HEK293 (cell line): ENCODE results near the gene LIME1.
A peak's percentile ranks its signal among the peaks of the same experiment; 100 is the strongest.
"Not testable (repeated sequence)": the region's sequence is repeated elsewhere in the genome, so short reads cannot be mapped to it uniquely, and the experiment has no call there.

Source experiments
- CTCF ChIA-PET: fragments of 350-600 bp; formaldehyde crosslinking; extraction: SDS; loops from one replicate; lab custom pipeline; 2021; ENCODE audit warnings: antibody characterized with exemption; lab: Yijun Ruan, JAX
- POLR2A ChIA-PET: fragments of 300-600 bp; formaldehyde crosslinking; extraction: SDS; loops from one replicate; lab custom pipeline; 2020; ENCODE audit warnings: antibody characterized with exemption, inconsistent platforms; lab: Yijun Ruan, JAX
- H3K27ac ChIP-seq: fragments of 200-500 bp; sonication (Bioruptor generic); 2 replicates; pipeline ENCODE4 v1.5.1; 2014; ENCODE audit warnings: low read depth, low read length, control low read depth, inconsistent platforms; ENCODE audit errors: extremely low read depth
- H3K36me3 ChIP-seq, 2 experiments: fragments of 200-500 bp in 1 of 2; sonication (Bioruptor generic) in 1 of 2; 1 replicate in 1 of 2; 2 replicates in 1 of 2; pipeline ENCODE4 v1.5.1; 2014 to 2017; ENCODE audit warnings: inconsistent platforms in 2 of 2, low read length in 2 of 2; ENCODE audit not compliant: control insufficient read depth in 2 of 2, insufficient read depth in 1 of 2
- H3K4me1 ChIP-seq: fragments of 200-500 bp; sonication (Bioruptor generic); 2 replicates; pipeline ENCODE4 v1.5.1; 2014; ENCODE audit warnings: mild to moderate bottlenecking, low read length, inconsistent platforms; ENCODE audit not compliant: control insufficient read depth, insufficient read depth
- H3K4me3 ChIP-seq: 2 replicates; pipeline ENCODE4 v1.5.1; 2011; ENCODE audit warnings: low read depth, mild to moderate bottlenecking, control low read depth, low read length, moderate library complexity
- H3K9me3 ChIP-seq: fragments of 200-500 bp; sonication (Bioruptor generic); 2 replicates; pipeline ENCODE4 v1.5.1; 2014; ENCODE audit warnings: low read depth, low read length, inconsistent platforms; ENCODE audit not compliant: control insufficient read depth, insufficient read depth
- CTCF ChIP-seq: fragments of 450-650 bp; formaldehyde crosslinking; IDR thresholded peaks from 2 replicates; pipeline ENCODE4 v1.5.1; 2016; ENCODE audit warnings: missing biosample characterization, missing genetic modification characterization
- KLF8 ChIP-seq: fragments of 450-650 bp; formaldehyde crosslinking; IDR thresholded peaks from 2 replicates; pipeline ENCODE4 v1.5.1; 2016; ENCODE audit warnings: missing biosample characterization, missing genetic modification characterization
- PATZ1 ChIP-seq: fragments of 450-650 bp; formaldehyde crosslinking; IDR thresholded peaks from 2 replicates; pipeline ENCODE4 v1.5.1; 2016; ENCODE audit warnings: missing biosample characterization, missing genetic modification characterization
- SP7 ChIP-seq: fragments of 450-650 bp; formaldehyde crosslinking; IDR thresholded peaks from 2 replicates; pipeline ENCODE4 v1.5.1; 2016; ENCODE audit warnings: missing biosample characterization, missing genetic modification characterization
- ZBTB6 ChIP-seq: fragments of 450-650 bp; formaldehyde crosslinking; IDR thresholded peaks from 2 replicates; pipeline ENCODE4 v1.5.1; 2017; ENCODE audit warnings: missing biosample characterization, missing genetic modification characterization
- ZFP41 ChIP-seq: fragments of 450-650 bp; formaldehyde crosslinking; IDR thresholded peaks from 2 replicates; pipeline ENCODE4 v1.5.1; 2016; ENCODE audit warnings: missing biosample characterization, missing genetic modification characterization, borderline replicate concordance
- ZNF16 ChIP-seq: fragments of 450-650 bp; formaldehyde crosslinking; IDR thresholded peaks from 2 replicates; pipeline ENCODE4 v1.5.1; 2016; ENCODE audit warnings: low read depth, missing biosample characterization, missing genetic modification characterization
- ZNF239 ChIP-seq: fragments of 450-650 bp; formaldehyde crosslinking; IDR thresholded peaks from 2 replicates; pipeline ENCODE4 v1.5.1; 2016; ENCODE audit warnings: missing biosample characterization, missing genetic modification characterization
- ZNF274 ChIP-seq, 2 experiments: fragments of 200-500 bp in 1 of 2; fragments of 450-650 bp in 1 of 2; sonication (Bioruptor generic) in 1 of 2; formaldehyde crosslinking in 1 of 2; IDR thresholded peaks; 2 replicates each; pipeline versions ENCODE4 v1.5.1 to v1.6.1; 2014 to 2016; ENCODE audit warnings: borderline replicate concordance in 1 of 2, inconsistent platforms in 1 of 2, low read length in 1 of 2, missing biosample characterization in 1 of 2, missing genetic modification characterization in 1 of 2
- ZNF335 ChIP-seq: fragments of 450-650 bp; formaldehyde crosslinking; conservative IDR thresholded peaks from 2 replicates; pipeline ENCODE4 v1.5.1; 2016; ENCODE audit warnings: missing biosample characterization, missing genetic modification characterization
- ZNF341 ChIP-seq: fragments of 450-650 bp; formaldehyde crosslinking; IDR thresholded peaks from 2 replicates; pipeline ENCODE4; 2016; ENCODE audit warnings: low read depth, missing biosample characterization, missing genetic modification characterization
- ZNF548 ChIP-seq: fragments of 450-650 bp; formaldehyde crosslinking; IDR thresholded peaks from 2 replicates; pipeline ENCODE4 v1.5.1; 2016; ENCODE audit warnings: missing biosample characterization, missing genetic modification characterization
- ZNF701 ChIP-seq: fragments of 450-650 bp; formaldehyde crosslinking; IDR thresholded peaks from 2 replicates; pipeline ENCODE4 v1.5.1; 2016; ENCODE audit warnings: missing biosample characterization, missing genetic modification characterization
- ZNF837 ChIP-seq: fragments of 450-650 bp; formaldehyde crosslinking; IDR thresholded peaks from 2 replicates; pipeline ENCODE4 v1.5.1; 2016; ENCODE audit warnings: missing biosample characterization, missing genetic modification characterization
- ZSCAN16 ChIP-seq: fragments of 450-650 bp; formaldehyde crosslinking; IDR thresholded peaks from 2 replicates; pipeline ENCODE4 v1.5.1; 2016; ENCODE audit warnings: missing biosample characterization, missing genetic modification characterization

The LIME1 gene

GRCh38 chr20:63774306-63774705, 37.8 kb downstream of the LIME1 start (continued):
- no peak for TF ChIP-seq ZNF239 (tag by site-specific recombination)
- TF ChIP-seq ZNF341 (tag by site-specific recombination) = no peak
- no peak for TF ChIP-seq ZNF548

- Histone ChIP-seq H3K9me3 (no peaks in the 10 kb centered on the region), H3K4me1 (no peaks in the 10 kb centered on the region), H3K36me3 (no peaks in the 10 kb centered on the region), H3K4me3 (no peak overlapping the region), H3K27ac (no peak overlapping the region)
- POLR2A ChIA-PET = no interaction called here
- CTCF ChIA-PET = interaction anchor here (0.6 to 3.7 kb wide), 28 partner anchors 9 to 345 kb away, joined by 3 to 29 read pairs (median 4); partner anchors contain the start of genes HELZ2, SAMD10 and TPD52L2
- TF ChIP-seq CTCF (peak; percentile 53; the same call in 1 of the 2 replicates), KLF8 (no peak), ZNF274 (IDR thresholded peaks at IDR 0.05; ENCODE audit: low read length) (no peak), ZNF274 (tag by site-specific recombination; IDR thresholded peaks at IDR 0.05; ENCODE audit: borderline replicate concordance) (no peak), ZNF16 (tag by site-specific recombination) (no peak), ZSCAN16 (tag by site-specific recombination) (no peak), ZNF701 (tag by site-specific recombination) (no peak), ZNF335 (tag by site-specific recombination) (0 out of 2 replicates have a peak, but pooled peaks have one; percentile 25), SP7 (tag by site-specific recombination) (no peak), ZNF837 (tag by site-specific recombination) (no peak), ZFP41 (tag by site-specific recombination) (no peak), PATZ1 (tag by site-specific recombination) (0 out of 2 replicates have a peak, but pooled peaks have one; percentile 29)
These were observed 38.9 kb downstream of the LIME1 start for GRCh38 chr20:63775096-63775978.

GRCh38 chr20:63776875-63777274, 40.4 kb downstream of the LIME1 start:
- H3K27ac ChIP-seq, H3K9me3 ChIP-seq, H3K4me1 ChIP-seq, POLR2A ChIA-PET, H3K4me3 ChIP-seq, H3K36me3 ChIP-seq: not testable (repeated sequence)
- CTCF ChIA-PET = interaction anchor here (1.3 to 3.7 kb wide), 2 partner anchors 9 to 69 kb away, joined by 4 to 29 read pairs; partner anchors contain the start of genes ARFRP1 and ZGPAT
- TF ChIP-seq ZBTB6 (tag by site-specific recombination) = peak; percentile 72; the same call in 1 of the 2 replicates
